Uterus (tissue), 4 donors: Measurements from ENCODE around the gene ENKD1. TPM values are rescaled to one million over a fixed set of nuclear protein-coding genes. Genes with fewer than 3 reads are reported as not detected.

Experiments used
- DNase-seq, 2 donors: peaks; one replicate each; pipeline ENCODE4 v3.0.0-alpha.2; 2019 to 2020
- H3K27ac ChIP-seq, 2 donors: fragments of 200-600 bp; sonication (generic); 1 replicate in 1 of 2; 2 replicates in 1 of 2; pipeline ENCODE4 v1.5.1; 2016 to 2018
- H3K27me3 ChIP-seq, 2 donors: fragments of 200-600 bp; sonication (generic); one replicate each; pipeline ENCODE4 v1.5.1; 2018 to 2019; ENCODE audit warnings: control low read depth in 1 of 2
- H3K36me3 ChIP-seq, 2 donors: fragments of 200-600 bp; sonication (generic); one replicate each; pipeline ENCODE4 v1.5.1; 2019; ENCODE audit warnings: control low read depth in 1 of 2
- H3K4me1 ChIP-seq, 2 donors: fragments of 200-600 bp; sonication (generic); one replicate each; pipeline ENCODE4 v1.5.1; 2018 to 2019; ENCODE audit warnings: control low read depth in 1 of 2
- H3K4me3 ChIP-seq, 2 donors: fragments of 200-600 bp; sonication (generic); 1 replicate in 1 of 2; 2 replicates in 1 of 2; pipeline ENCODE4 v1.5.1; 2018 to 2019; ENCODE audit warnings: mild to moderate bottlenecking in 1 of 2
- H3K9me3 ChIP-seq, 2 donors: fragments of 200-600 bp; sonication (generic); one replicate each; pipeline ENCODE4 v1.5.1; 2019; ENCODE audit warnings: control low read depth in 1 of 2
- CTCF ChIP-seq, 4 experiments: fragments of 200-600 bp in 2 of 4; fragments of 450-650 bp in 2 of 4; sonication (generic) in 2 of 4; IDR thresholded peaks; one replicate each; pipeline ENCODE4 v1.5.1; 2016 to 2019; ENCODE audit warnings: antibody characterized with exemption in 4 of 4, mild to moderate bottlenecking in 2 of 4, moderate library complexity in 1 of 4
- POLR2A ChIP-seq, 2 donors: fragments of 450-650 bp; IDR thresholded peaks; one replicate each; pipeline ENCODE4 v1.6.1; 2016; ENCODE audit warnings: antibody characterized with exemption in 2 of 2, mild to moderate bottlenecking in 1 of 2, moderate library complexity in 1 of 2
- intact Hi-C: fragments of 100-400 bp; cut with DNase I; formaldehyde crosslinking; loops from one replicate; pipeline ENCODE4 v1.15.1; 2023; ENCODE audit warnings: low total_unique reads
- total RNA-seq, 4 donors: library from RNA; depleted of rRNA in 3 of 4; stranded (reverse); fragments of >200 nt in 3 of 4; gene quantifications; one replicate each; pipeline versions ENCODE4 v1.1.0 to v1.2.4, GENCODE V29; 2014 to 2023
- donor health status: DM: yes; HTN: yes; CAD: no.

The ENKD1 gene
- total RNA-seq: 10 to 100 TPM in 3 of 4 donors, 1 to 10 TPM in 1; 4.1 to 22.4 (median 13.7) TPM

DNA sequence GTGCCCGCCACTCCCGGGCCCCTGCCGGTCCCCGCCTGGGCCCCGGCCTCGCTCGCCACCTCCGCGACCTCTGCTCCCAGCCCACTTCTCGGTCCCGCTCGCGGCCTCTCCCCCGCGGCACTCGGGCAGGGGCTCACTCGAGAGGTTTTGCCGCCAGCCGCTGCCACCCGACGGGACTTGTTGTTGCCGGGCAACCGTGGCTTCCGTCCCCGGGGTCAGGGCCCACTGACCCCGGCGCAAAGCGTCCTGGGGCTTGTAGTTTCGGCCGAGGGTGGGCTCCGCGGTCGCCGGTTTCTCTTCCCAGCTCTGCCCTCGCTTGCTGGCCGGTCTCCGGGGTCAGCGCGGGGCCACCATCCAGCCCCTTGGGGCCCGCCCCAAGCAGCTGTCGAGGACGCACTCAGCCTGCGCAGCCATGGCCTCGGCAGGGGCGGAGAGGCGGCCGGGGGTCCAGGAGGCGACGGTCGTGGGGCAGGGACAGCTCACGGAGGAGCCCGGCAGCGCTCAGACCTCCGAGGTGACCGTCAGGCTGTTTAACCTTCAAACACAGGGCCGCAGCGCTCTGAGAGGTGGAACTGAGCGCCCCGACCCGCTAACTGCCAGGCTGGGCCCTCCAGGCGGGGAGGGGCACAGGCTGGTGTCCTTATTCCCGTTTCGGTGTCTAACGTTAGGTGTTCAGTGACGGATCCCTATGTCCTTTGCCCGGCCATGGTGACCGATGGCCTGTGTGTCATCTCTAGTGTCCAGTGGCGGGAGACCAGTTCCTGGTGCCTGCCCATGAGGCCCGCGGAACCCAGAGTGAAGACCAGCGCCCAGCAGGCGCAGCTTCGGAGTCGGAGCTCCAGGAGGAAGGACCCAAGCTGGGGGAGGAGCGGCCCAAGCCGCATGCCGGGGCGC lies at the start of gene ENKD1, which contains the start of gene C16orf86:
Gene ENKD1, minus strand, starts transcription at position 192 of the 894 bp plus-strand sequence. CDS start 308 bp downstream, outside the sequence.
Gene C16orf86, plus strand, starts transcription at position 256 of the 894 bp plus-strand sequence. Its CDS starts 157 bp downstream, at position 413.
- Histone ChIP-seq H3K36me3 (no peaks in the 10 kb centered on the region), H3K9me3 (no peaks in the 10 kb centered on the region), H3K27ac (peak within 1 kb of the TSS; percentile 85 to 89), H3K4me3 (peak within 1 kb of the TSS; percentile 86 to 91), H3K27me3 (no peaks in the 10 kb centered on the region), H3K4me1 (peaks cover under 1 to 4% of the 10 kb centered on the region in 2 donors)
- intact Hi-C loops: no loop called here
- peak; percentile 84 to 85 for DNase-seq
- TF ChIP-seq POLR2A (IDR thresholded peaks at IDR 0.05) (peak; percentile 13 to 37), CTCF (IDR thresholded peaks at IDR 0.05) (no peak)

GRCh38 chr16:67716097-67716496 lies 49.5 kb upstream of the ENKD1 start:
- Histone ChIP-seq H3K27me3 (no peaks in the 10 kb centered on the region), H3K27ac (no peak overlapping the region), H3K4me1 (no peaks in the 10 kb centered on the region), H3K9me3 (no peaks in the 10 kb centered on the region), H3K4me3 (no peak overlapping the region), H3K36me3 (no peaks in the 10 kb centered on the region)
- intact Hi-C loops: no loop called here
- no peak for TF ChIP-seq POLR2A (IDR thresholded peaks at IDR 0.05)
- TF ChIP-seq CTCF (IDR thresholded peaks at IDR 0.05): no peak
- DNase-seq: no peak

- intact Hi-C loops: no loop called here
- no peak for TF ChIP-seq POLR2A (IDR thresholded peaks at IDR 0.05)
- no peak for TF ChIP-seq CTCF (IDR thresholded peaks at IDR 0.05)
- H3K27me3 ChIP-seq: no peaks in the 10 kb centered on the region
- no peak overlapping the region for H3K27ac ChIP-seq
- no peak for DNase-seq
- H3K4me3 ChIP-seq: no peak overlapping the region
- no peaks in the 10 kb centered on the region for H3K4me1 ChIP-seq
- H3K36me3 ChIP-seq: no peaks in the 10 kb centered on the region
- no peaks in the 10 kb centered on the region for H3K9me3 ChIP-seq
These were observed 48.0 kb upstream of the ENKD1 start for GRCh38 chr16:67714522-67714921.

DNA sequence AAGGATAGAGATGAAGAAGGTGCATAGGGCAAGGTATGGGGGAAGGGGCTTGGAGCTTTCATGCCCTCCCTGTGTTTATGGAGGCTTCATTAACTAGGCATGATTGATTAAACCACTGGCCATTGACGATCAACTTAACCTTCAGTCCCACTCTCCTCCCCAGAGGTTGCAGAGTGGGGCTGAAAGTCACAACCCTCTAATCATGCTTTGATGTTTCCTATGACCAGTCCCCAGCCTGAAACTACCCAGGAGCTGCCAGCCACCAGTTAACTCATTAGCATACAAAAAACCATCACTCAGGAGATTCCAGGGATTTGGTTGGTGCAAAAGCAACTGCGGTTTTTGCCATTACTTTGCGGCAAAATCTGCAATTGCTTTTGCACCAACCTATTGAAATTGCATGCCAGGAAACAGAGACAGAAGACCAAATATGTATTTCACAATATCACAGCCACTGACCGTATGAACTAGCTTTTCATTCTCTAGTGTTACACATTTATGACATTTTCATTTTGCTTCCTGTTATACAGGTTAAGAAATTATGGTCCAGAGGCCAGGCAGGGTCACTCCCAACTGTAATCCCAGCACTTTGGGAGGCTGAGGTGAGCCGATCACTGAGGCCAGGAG lies 47.2 kb upstream of the ENKD1 start:
- H3K9me3 ChIP-seq: no peaks in the 10 kb centered on the region
- no peaks in the 10 kb centered on the region for H3K36me3 ChIP-seq
- intact Hi-C loops: no loop called here
- H3K27ac ChIP-seq: no peak overlapping the region
- no peaks in the 10 kb centered on the region for H3K4me1 ChIP-seq
- DNase-seq: no peak
- H3K4me3 ChIP-seq: no peak overlapping the region
- H3K27me3 ChIP-seq: no peaks in the 10 kb centered on the region
- TF ChIP-seq CTCF (IDR thresholded peaks at IDR 0.05) (no peak), POLR2A (IDR thresholded peaks at IDR 0.05) (no peak)

- no peaks in the 10 kb centered on the region for H3K36me3 ChIP-seq
- H3K9me3 ChIP-seq: no peaks in the 10 kb centered on the region
- H3K4me1 ChIP-seq: no peaks in the 10 kb centered on the region
- intact Hi-C loops: no loop called here
- no peak overlapping the region for H3K27ac ChIP-seq
- no peak overlapping the region for H3K4me3 ChIP-seq
- no peak for TF ChIP-seq CTCF (IDR thresholded peaks at IDR 0.05)
- TF ChIP-seq POLR2A (IDR thresholded peaks at IDR 0.05): no peak
- H3K27me3 ChIP-seq: no peaks in the 10 kb centered on the region
- no peak for DNase-seq
These were observed 44.1 kb upstream of the ENKD1 start for GRCh38 chr16:67710607-67711006.
